ENCODE results near the gene CPLX4. TPM values are rescaled to one million over a fixed set of nuclear protein-coding genes. Genes with fewer than 3 reads are reported as not detected.

The CPLX4 gene
- total and polyA plus RNA-seq, 2 donors from 2014 or later = not detected

GRCh38 chr18:59345556-59345955 lies 27.1 kb upstream of the CPLX4 start:
- H3K4me1 ChIP-seq (ENCODE audit: control insufficient read depth in 2 of 3, insufficient read depth in 2 of 3, low read depth in 1 of 3, low read length in 3 of 3) = no peaks in the 10 kb centered on the region
- no peaks in the 10 kb centered on the region for H3K27me3 ChIP-seq (ENCODE audit: control insufficient read depth, insufficient read depth, low read length)
- no peak overlapping the region for H3K27ac ChIP-seq (ENCODE audit: low read depth in 2 of 2, low read length in 2 of 2)
- H3K9ac ChIP-seq (ENCODE audit: low read length in 3 of 3) = no peak overlapping the region
- peaks cover 11 to 42% (median 22%) of the 10 kb centered on the region in 3 donors for H3K36me3 ChIP-seq (ENCODE audit: control insufficient read depth in 2 of 3, insufficient read depth in 3 of 3, low read length in 3 of 3)
- DNase-seq (no peak), FAIRE-seq (no peak)
- intact Hi-C loops (cut with DNase I) = no loop called here
- no peak overlapping the region for H3K4me3 ChIP-seq (ENCODE audit: low read length in 3 of 3)
- H3K9me3 ChIP-seq (ENCODE audit: control insufficient read depth in 2 of 3, insufficient read depth in 1 of 3, low read length in 3 of 3) = no peaks in the 10 kb centered on the region
- no peak for TF ChIP-seq CTCF (IDR thresholded peaks at IDR 0.05; ENCODE audit: borderline replicate concordance, extremely low read depth, insufficient read depth)

GRCh38 chr18:59344996-59345395 lies 26.5 kb upstream of the CPLX4 start:
- DNase-seq (no peak), FAIRE-seq (peak; percentile 52)
- intact Hi-C loops (cut with DNase I) = no loop called here
- Histone ChIP-seq H3K4me3 (ENCODE audit: low read length in 3 of 3) (no peak overlapping the region), H3K27ac (ENCODE audit: low read depth in 2 of 2, low read length in 2 of 2) (no peak overlapping the region), H3K27me3 (ENCODE audit: control insufficient read depth, insufficient read depth, low read length) (no peaks in the 10 kb centered on the region), H3K4me1 (ENCODE audit: control insufficient read depth in 2 of 3, insufficient read depth in 2 of 3, low read depth in 1 of 3, low read length in 3 of 3) (no peaks in the 10 kb centered on the region), H3K36me3 (ENCODE audit: control insufficient read depth in 2 of 3, insufficient read depth in 3 of 3, low read length in 3 of 3) (peaks cover 11 to 45% (median 24%) of the 10 kb centered on the region in 3 donors), H3K9me3 (ENCODE audit: control insufficient read depth in 2 of 3, insufficient read depth in 1 of 3, low read length in 3 of 3) (no peaks in the 10 kb centered on the region), H3K9ac (ENCODE audit: low read length in 3 of 3) (no peak overlapping the region)
- no peak for TF ChIP-seq CTCF (IDR thresholded peaks at IDR 0.05; ENCODE audit: borderline replicate concordance, extremely low read depth, insufficient read depth)

GRCh38 chr18:59343926-59344325 lies 25.5 kb upstream of the CPLX4 start:
- intact Hi-C loops (cut with DNase I) = no loop called here
- H3K4me1 ChIP-seq (ENCODE audit: control insufficient read depth in 2 of 3, insufficient read depth in 2 of 3, low read depth in 1 of 3, low read length in 3 of 3) = no peaks in the 10 kb centered on the region
- no peak overlapping the region for H3K4me3 ChIP-seq (ENCODE audit: low read length in 3 of 3)
- H3K9ac ChIP-seq (ENCODE audit: low read length in 3 of 3) = no peak overlapping the region
- FAIRE-seq (no peak), DNase-seq (no peak)
- H3K36me3 ChIP-seq (ENCODE audit: control insufficient read depth in 2 of 3, insufficient read depth in 3 of 3, low read length in 3 of 3) = peaks cover 13 to 53% (median 31%) of the 10 kb centered on the region in 3 donors
- no peak for TF ChIP-seq CTCF (IDR thresholded peaks at IDR 0.05; ENCODE audit: borderline replicate concordance, extremely low read depth, insufficient read depth)
- H3K27ac ChIP-seq (ENCODE audit: low read depth in 2 of 2, low read length in 2 of 2) = no peak overlapping the region
- no peaks in the 10 kb centered on the region for H3K27me3 ChIP-seq (ENCODE audit: control insufficient read depth, insufficient read depth, low read length)
- H3K9me3 ChIP-seq (ENCODE audit: control insufficient read depth in 2 of 3, insufficient read depth in 1 of 3, low read length in 3 of 3) = no peaks in the 10 kb centered on the region

- DNase-seq = no peak
- Histone ChIP-seq H3K9me3 (ENCODE audit: control insufficient read depth in 2 of 3, insufficient read depth in 1 of 3, low read length in 3 of 3) (no peaks in the 10 kb centered on the region), H3K9ac (ENCODE audit: low read length in 3 of 3) (no peak overlapping the region), H3K36me3 (ENCODE audit: control insufficient read depth in 2 of 3, insufficient read depth in 3 of 3, low read length in 3 of 3) (peaks cover 18 to 60% (median 24%) of the 10 kb centered on the region in 3 donors), H3K4me3 (ENCODE audit: low read length in 3 of 3) (no peak overlapping the region), H3K27ac (ENCODE audit: low read depth in 2 of 2, low read length in 2 of 2) (no peak overlapping the region), H3K4me1 (ENCODE audit: control insufficient read depth in 2 of 3, insufficient read depth in 2 of 3, low read depth in 1 of 3, low read length in 3 of 3) (no peaks in the 10 kb centered on the region), H3K27me3 (ENCODE audit: control insufficient read depth, insufficient read depth, low read length) (no peaks in the 10 kb centered on the region)
- FAIRE-seq = no peak
- intact Hi-C loops (cut with DNase I) = no loop called here
- no peak for TF ChIP-seq CTCF (IDR thresholded peaks at IDR 0.05; ENCODE audit: borderline replicate concordance, extremely low read depth, insufficient read depth)
These were observed 22.4 kb upstream of the CPLX4 start for GRCh38 chr18:59340817-59341216.

Measured in kidney (tissue), 14 donors.